Panc1 (cell line): ENCODE results near the gene ELMO1. TPM values are rescaled to one million over a fixed set of nuclear protein-coding genes. Genes with fewer than 3 reads are reported as not detected.

Source experiments
- ATAC-seq: fragments of 200-7000 bp; cut with Tn5 transposase; 2 replicates; pipeline ENCODE4 v1.9.1; 2020; ENCODE audit warnings: mild to moderate bottlenecking, moderate library complexity
- BruUV-seq: library from RNA; stranded (reverse); fragments of 400-500 nt; replicated peaks from 2 replicates; lab custom pipeline; 2021; lab: Mats Ljungman, UMichigan
- CTCF ChIA-PET: fragments of 300-600 bp; sonication (Branson Sonifier 250); formaldehyde crosslinking; loops from one replicate; lab custom pipeline; 2022; ENCODE audit warnings: antibody characterized with exemption; lab: Charles Lee
- POLR2A ChIA-PET: fragments of 300-600 bp; sonication (Branson Sonifier 250); formaldehyde crosslinking; loops from one replicate; lab custom pipeline; 2022; ENCODE audit warnings: antibody characterized with exemption; lab: Charles Lee
- DNase-seq: peaks from one replicate; pipeline ENCODE4 v3.0.0-alpha.2; 2010; ENCODE audit warnings: low read depth, low spot score
- H3K27ac ChIP-seq: 2 replicates; pipeline ENCODE4 v1.5.1; 2011; ENCODE audit warnings: mild to moderate bottlenecking, low read length, inconsistent platforms
- H3K27me3 ChIP-seq: fragments of 200-500 bp; sonication (Bioruptor generic); 2 replicates; pipeline ENCODE4 v1.6.0; 2014; ENCODE audit warnings: low read length, inconsistent platforms; ENCODE audit not compliant: control insufficient read depth, insufficient read depth
- H3K36me3 ChIP-seq: fragments of 200-500 bp; sonication (Bioruptor generic); 2 replicates; pipeline ENCODE4 v1.5.1; 2014; ENCODE audit warnings: inconsistent platforms, mild to moderate bottlenecking, low read length, moderate library complexity; ENCODE audit not compliant: control insufficient read depth, insufficient read depth
- H3K4me1 ChIP-seq: 2 replicates; pipeline ENCODE4 v1.5.1; 2011; ENCODE audit warnings: inconsistent platforms, mild to moderate bottlenecking, low read length, moderate library complexity; ENCODE audit not compliant: control insufficient read depth, insufficient read depth
- H3K4me3 ChIP-seq, 2 experiments: 2 replicates each; pipeline ENCODE4 v1.5.1; 2011 to 2012; ENCODE audit warnings: low read depth in 2 of 2, low read length in 2 of 2, mild to moderate bottlenecking in 2 of 2, inconsistent platforms in 1 of 2, moderate library complexity in 1 of 2
- H3K9me3 ChIP-seq: fragments of 200-500 bp; sonication (Bioruptor generic); 2 replicates; pipeline ENCODE4 v1.5.1; 2014; ENCODE audit warnings: low read depth, mild to moderate bottlenecking, inconsistent platforms, low read length, moderate library complexity; ENCODE audit not compliant: control insufficient read depth, insufficient read depth
- CTCF ChIP-seq: fragments of 450-650 bp; IDR thresholded peaks from 2 replicates; pipeline ENCODE4 v1.5.1; 2017; ENCODE audit warnings: mild to moderate bottlenecking
- POLR2AphosphoS5 ChIP-seq: IDR thresholded peaks from 2 replicates; pipeline ENCODE4 v1.6.1; 2012; ENCODE audit warnings: mild to moderate bottlenecking, low read depth, low read length, moderate library complexity
- REST ChIP-seq, 2 experiments: IDR thresholded peaks; 2 replicates each; pipeline ENCODE4 v1.6.1; 2011 to 2012; ENCODE audit warnings: low read depth in 2 of 2, control low read depth in 1 of 2, low read length in 1 of 2, mild to moderate bottlenecking in 1 of 2, moderate library complexity in 1 of 2; ENCODE audit not compliant: insufficient read depth in 1 of 2
- SIN3A ChIP-seq: IDR thresholded peaks from 2 replicates; pipeline ENCODE4 v1.6.1; 2012; ENCODE audit warnings: low read depth, mild to moderate bottlenecking, low read length, moderate library complexity, borderline replicate concordance; ENCODE audit not compliant: insufficient read depth
- TCF7L2 ChIP-seq: IDR thresholded peaks from 2 replicates; pipeline ENCODE4 v1.6.1; 2011; ENCODE audit warnings: mild to moderate bottlenecking, low read depth, low read length, inconsistent platforms
- in situ Hi-C: cut with HindIII; loops from 2 replicates; pipeline ENCODE4 v1.10.0; 2016; ENCODE audit warnings: low sequenced_read_pairs, low pct_unique_long_range_greater_than_20kb
- intact Hi-C: fragments of 100-400 bp; cut with micrococcal nuclease; formaldehyde crosslinking; loops from one replicate; pipeline ENCODE4 v1.10.0; 2022; ENCODE audit not compliant: unreplicated experiment
- total RNA-seq: library from RNA; stranded (reverse); gene quantifications from one replicate; pipeline ENCODE4 v1.2.1, GENCODE V29; 2021; ENCODE audit not compliant: unreplicated experiment

The ELMO1 gene
- total RNA-seq, 1 experiment from 2014 or later: 0.80 TPM

DNA sequence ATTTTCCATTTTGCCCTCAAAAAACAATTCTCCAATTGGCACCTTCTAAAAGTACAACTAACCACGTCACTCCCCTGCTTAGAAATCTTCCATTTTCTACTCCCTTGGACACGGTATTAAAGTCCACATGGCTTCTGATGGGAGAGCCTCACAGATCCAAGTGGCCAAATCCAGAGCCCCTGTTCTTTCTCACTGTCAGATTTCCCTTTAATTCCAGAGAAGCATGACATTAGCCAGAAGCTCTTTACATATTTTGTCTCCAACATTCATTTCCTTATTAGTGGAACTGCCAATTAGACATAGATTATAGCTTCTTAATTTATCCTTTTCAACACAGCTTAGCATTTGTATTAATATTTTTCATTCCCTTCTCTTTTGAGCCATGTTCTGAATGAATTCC, 118.7 kb downstream of the ELMO1 start:
- no peak for ATAC-seq
- H3K4me1 ChIP-seq: no peaks in the 10 kb centered on the region
- no peaks in the 10 kb centered on the region for H3K36me3 ChIP-seq
- H3K9me3 ChIP-seq: no peaks in the 10 kb centered on the region
- no peak overlapping the region for H3K4me3 ChIP-seq
- POLR2A ChIA-PET: no interaction called here
- intact Hi-C loops (no loop called here), in situ Hi-C loops (no loop called here)
- CTCF ChIA-PET: interaction anchor here (0.6 kb wide), 1 partner anchor 9 kb away, joined by 3 read pairs; no protein-coding TSS in a partner anchor
- no TSS peak for BruUV-seq
- TF ChIP-seq REST (IDR thresholded peaks at IDR 0.05; ENCODE audit: insufficient read depth in 1 of 2, low read depth in 2 of 2, low read length in 1 of 2): no peak
- TF ChIP-seq SIN3A: no peak
- TF ChIP-seq POLR2AphosphoS5: no peak
- TF ChIP-seq CTCF: no peak
- TF ChIP-seq TCF7L2: no peak
- no peak for DNase-seq
- H3K27ac ChIP-seq: no peak overlapping the region
- H3K27me3 ChIP-seq: peaks cover 10% of the 10 kb centered on the region

- no TSS peak for BruUV-seq
- H3K9me3 ChIP-seq: no peaks in the 10 kb centered on the region
- ChIA-PET CTCF (no interaction called here), POLR2A (no interaction called here)
- in situ Hi-C loops: no loop called here
- H3K4me1 ChIP-seq: no peaks in the 10 kb centered on the region
- no peak overlapping the region for H3K4me3 ChIP-seq
- intact Hi-C loops: no loop called here
- H3K27ac ChIP-seq: no peak overlapping the region
- TF ChIP-seq POLR2AphosphoS5 (no peak), CTCF (no peak), REST (IDR thresholded peaks at IDR 0.05; ENCODE audit: insufficient read depth in 1 of 2, low read depth in 2 of 2, low read length in 1 of 2) (no peak), SIN3A (no peak), TCF7L2 (no peak)
- H3K36me3 ChIP-seq: no peaks in the 10 kb centered on the region
- no peak for ATAC-seq
- H3K27me3 ChIP-seq: peaks cover 10% of the 10 kb centered on the region
- no peak for DNase-seq
Observed at GRCh38 chr7:37327288-37327687, 121.4 kb downstream of the ELMO1 start.
